GM19035 (cell line): ENCODE results near the gene PRAC1.

ENCODE experiments used
- ATAC-seq: cut with Tn5 transposase; IDR thresholded peaks from one replicate; pipeline ENCODE4 v1.9.1; 2021; ENCODE audit not compliant: unreplicated experiment

The PRAC1 gene

GRCh38 chr17:48747445-48748363 lies 25.4 kb upstream of the PRAC1 start:
- ATAC-seq, result no peak

- ATAC-seq, result no peak
Observed at GRCh38 chr17:48746916-48747444, 24.7 kb upstream of the PRAC1 start.

- no peak for ATAC-seq
Observed at GRCh38 chr17:48745381-48746275, 23.3 kb upstream of the PRAC1 start.

GRCh38 chr17:48740537-48740936 lies 18.2 kb upstream of the PRAC1 start:
- ATAC-seq, result no peak

- ATAC-seq, result no peak
Observed at GRCh38 chr17:48738803-48739526, 16.6 kb upstream of the PRAC1 start.

- no peak for ATAC-seq
Observed at GRCh38 chr17:48738424-48738802, 16.1 kb upstream of the PRAC1 start.

- no peak for ATAC-seq
Observed at GRCh38 chr17:48737330-48738043, 15.2 kb upstream of the PRAC1 start.

GRCh38 chr17:48735062-48735351 lies 12.7 kb upstream of the PRAC1 start:
- ATAC-seq, result no peak

GRCh38 chr17:48734333-48735061 lies 12.2 kb upstream of the PRAC1 start:
- ATAC-seq, result no peak

- no peak for ATAC-seq
Observed at GRCh38 chr17:48733632-48734328, 11.5 kb upstream of the PRAC1 start.

GRCh38 chr17:48732688-48733629 lies 10.6 kb upstream of the PRAC1 start:
- ATAC-seq, result no peak

- no peak for ATAC-seq
Observed at GRCh38 chr17:48731355-48731754, 9.0 kb upstream of the PRAC1 start.

GRCh38 chr17:48730240-48730550 lies 7.9 kb upstream of the PRAC1 start:
- no peak for ATAC-seq

- ATAC-seq, result no peak
Observed at GRCh38 chr17:48729335-48730239, 7.3 kb upstream of the PRAC1 start.

- no peak for ATAC-seq
Observed at GRCh38 chr17:48728232-48729231, 6.2 kb upstream of the PRAC1 start, which contains the start of gene HOXB13. Gene HOXB13, minus strand, starts transcription at chr17:48728750. Its CDS starts 157 bp downstream, at chr17:48728593.
